AG04450 (cell line): ENCODE measurements around the gene MED9. TPM values are rescaled to one million over a fixed set of nuclear protein-coding genes. Genes with fewer than 3 reads are reported as not detected.

Experiments used
- CTCF ChIA-PET: fragments of 300-600, 350-600 bp; formaldehyde crosslinking; extraction: SDS; loops from one replicate; lab custom pipeline; 2022; ENCODE audit warnings: antibody characterized with exemption, inconsistent platforms; lab: Charles Lee
- POLR2A ChIA-PET: fragments of 350-600 bp; formaldehyde crosslinking; extraction: SDS; loops from one replicate; lab custom pipeline; 2021; ENCODE audit warnings: antibody characterized with exemption, inconsistent platforms; lab: Yijun Ruan, JAX
- DNase-seq: peaks from one replicate; pipeline ENCODE4 v3.0.0-alpha.2; 2011; ENCODE audit warnings: low read depth, low spot score
- H3K27ac ChIP-seq: one replicate; pipeline ENCODE4 v1.5.1; 2012; ENCODE audit warnings: low read depth, low read length, control low read depth
- H3K27me3 ChIP-seq: one replicate; pipeline ENCODE4 v1.6.0; 2012; ENCODE audit warnings: low read length; ENCODE audit not compliant: control insufficient read depth, insufficient read depth
- H3K4me3 ChIP-seq: 2 replicates; pipeline ENCODE4 v1.5.1; 2011; ENCODE audit warnings: mild to moderate bottlenecking, low read depth, low read length, control low read depth
- H3K9me3 ChIP-seq: 2 replicates; pipeline ENCODE4 v1.5.1; 2012; ENCODE audit warnings: low read length; ENCODE audit not compliant: control insufficient read depth, insufficient read depth
- polyA plus RNA-seq: library from polyadenylated mRNA; depleted of rRNA; stranded (reverse); fragments of >200 nt; gene quantifications from 2 replicates; pipeline ENCODE4 v1.2.3, GENCODE V29; 2011
- TF ChIP-seq, protein P1 (sequence below): IDR thresholded peaks from 2 replicates; pipeline ENCODE4 v1.5.1; 2011; ENCODE audit warnings: low read depth, low read length, control low read depth, inconsistent platforms

MED9 gene
- polyA plus RNA-seq, 1 experiment, result 11.6 TPM

DNA sequence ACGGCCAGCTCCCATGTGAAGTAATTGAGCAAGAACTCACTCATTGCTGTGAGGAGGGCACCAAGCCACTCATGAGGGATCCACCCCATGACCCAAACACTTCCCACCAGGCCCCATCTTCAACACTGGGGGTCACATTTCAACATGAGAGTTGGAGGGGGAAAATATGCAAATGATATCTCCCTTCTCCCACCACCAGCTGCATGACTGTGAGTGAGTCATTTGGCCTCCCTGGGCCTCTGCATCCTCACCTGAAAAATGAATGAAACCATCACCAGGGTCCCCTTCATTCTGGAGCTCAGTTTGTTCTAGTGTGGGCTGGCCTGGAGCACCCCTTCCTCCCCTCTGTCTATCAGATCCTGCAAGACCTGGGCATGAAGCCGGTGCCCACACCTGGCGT, 6.8 kb upstream of the MED9 start:
- POLR2A ChIA-PET, result no interaction called here
- Histone ChIP-seq H3K4me3 (no peak overlapping the region), H3K9me3 (no peaks in the 10 kb centered on the region; the same call in 1 of the 2 replicates), H3K27ac (no peak overlapping the region), H3K27me3 (peaks cover 30% of the 10 kb centered on the region)
- TF ChIP-seq, protein P1, sequence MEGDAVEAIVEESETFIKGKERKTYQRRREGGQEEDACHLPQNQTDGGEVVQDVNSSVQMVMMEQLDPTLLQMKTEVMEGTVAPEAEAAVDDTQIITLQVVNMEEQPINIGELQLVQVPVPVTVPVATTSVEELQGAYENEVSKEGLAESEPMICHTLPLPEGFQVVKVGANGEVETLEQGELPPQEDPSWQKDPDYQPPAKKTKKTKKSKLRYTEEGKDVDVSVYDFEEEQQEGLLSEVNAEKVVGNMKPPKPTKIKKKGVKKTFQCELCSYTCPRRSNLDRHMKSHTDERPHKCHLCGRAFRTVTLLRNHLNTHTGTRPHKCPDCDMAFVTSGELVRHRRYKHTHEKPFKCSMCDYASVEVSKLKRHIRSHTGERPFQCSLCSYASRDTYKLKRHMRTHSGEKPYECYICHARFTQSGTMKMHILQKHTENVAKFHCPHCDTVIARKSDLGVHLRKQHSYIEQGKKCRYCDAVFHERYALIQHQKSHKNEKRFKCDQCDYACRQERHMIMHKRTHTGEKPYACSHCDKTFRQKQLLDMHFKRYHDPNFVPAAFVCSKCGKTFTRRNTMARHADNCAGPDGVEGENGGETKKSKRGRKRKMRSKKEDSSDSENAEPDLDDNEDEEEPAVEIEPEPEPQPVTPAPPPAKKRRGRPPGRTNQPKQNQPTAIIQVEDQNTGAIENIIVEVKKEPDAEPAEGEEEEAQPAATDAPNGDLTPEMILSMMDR, result no peak
- DNase-seq, result no peak
- CTCF ChIA-PET, result no interaction called here

DNA sequence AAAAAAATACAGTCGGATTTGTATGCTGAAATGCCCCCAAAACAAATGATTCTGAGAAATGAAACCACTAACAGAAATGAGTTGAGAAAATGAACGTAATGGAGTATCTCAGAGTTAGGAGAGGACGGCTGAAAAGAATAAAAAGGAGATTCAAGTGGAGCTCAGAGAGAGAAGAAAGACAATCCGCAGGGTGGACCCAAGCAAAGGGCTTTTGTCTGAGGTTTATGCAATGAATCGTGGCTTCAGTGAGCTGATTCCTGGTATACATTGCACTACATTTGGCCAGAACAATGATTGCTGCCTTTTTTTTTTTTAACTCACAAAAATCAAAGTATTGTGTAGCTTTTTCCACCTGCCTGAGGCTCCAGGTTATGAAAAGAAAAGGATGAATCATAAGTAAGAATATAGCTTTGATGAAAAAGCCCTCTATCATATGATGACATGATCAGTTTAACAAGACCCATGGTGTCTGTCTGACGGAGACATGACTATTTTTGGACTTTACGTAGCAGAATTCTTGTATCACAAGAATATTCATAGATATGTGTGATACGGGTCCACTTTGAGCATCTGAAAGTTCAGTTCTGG, 4.4 kb upstream of the MED9 start:
- no peak overlapping the region for H3K27ac ChIP-seq
- TF ChIP-seq, protein P1, result no peak

DNA sequence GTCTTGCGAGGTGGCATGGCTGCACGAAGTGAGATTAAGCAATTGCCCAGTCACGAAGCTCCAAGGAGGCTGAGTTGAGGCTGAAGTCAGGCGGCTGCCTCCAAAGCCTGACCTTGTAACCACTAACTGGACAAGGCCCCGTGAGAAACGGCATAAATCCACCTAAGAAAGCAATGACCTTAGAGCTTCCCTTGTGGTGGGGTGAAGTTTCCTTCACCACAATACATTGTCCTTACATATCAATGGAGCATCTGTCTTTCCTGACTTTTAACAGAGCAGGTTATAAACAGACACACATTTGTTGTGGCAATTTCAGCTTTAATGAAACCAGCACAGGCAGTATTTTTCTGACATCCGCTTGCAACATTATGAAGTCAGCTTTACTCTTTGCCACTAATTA, 2.5 kb upstream of the MED9 start:
- Histone ChIP-seq H3K27me3 (peaks cover 24% of the 10 kb centered on the region), H3K4me3 (no peak overlapping the region), H3K27ac (no peak overlapping the region), H3K9me3 (no peaks in the 10 kb centered on the region; the same call in 1 of the 2 replicates)
- POLR2A ChIA-PET, result no interaction called here
- no peak for DNase-seq
- CTCF ChIA-PET, result no interaction called here
- TF ChIP-seq, protein P1, result no peak

More for the DNA sequence above, 4.4 kb upstream of the MED9 start:
- H3K27me3 ChIP-seq, result peaks cover 24% of the 10 kb centered on the region
- DNase-seq, result no peak
- no peak overlapping the region for H3K4me3 ChIP-seq
- POLR2A ChIA-PET, result interaction anchor here (1.0 kb wide), 1 partner anchor 24 kb away, joined by 3 read pairs; the partner anchor contains the start of gene RASD1
- no peaks in the 10 kb centered on the region; the same call in 1 of the 2 replicates for H3K9me3 ChIP-seq
- CTCF ChIA-PET, result interaction anchor here (0.8 to 0.9 kb wide), 2 partner anchors 25 to 95 kb away, joined by 3 read pairs; no protein-coding TSS in a partner anchor

DNA sequence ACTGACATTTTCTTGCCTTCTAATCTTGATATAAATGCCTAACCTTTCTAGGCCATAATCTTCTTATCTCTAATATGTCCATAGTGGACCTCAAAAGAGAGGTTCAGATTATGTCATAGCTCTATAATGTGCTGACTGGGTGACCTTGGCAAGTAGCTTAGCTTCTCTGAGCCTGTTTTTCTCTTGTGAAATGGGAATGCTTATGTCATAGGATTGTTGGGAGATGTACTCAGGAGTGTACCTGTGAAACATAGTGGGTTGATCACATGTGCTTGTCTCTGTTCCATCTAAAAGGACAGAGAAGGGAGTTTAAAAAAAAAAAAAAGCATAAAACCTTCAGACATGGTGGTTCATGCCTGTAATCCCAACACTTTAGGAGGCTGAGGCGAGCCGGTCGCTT, 2.4 kb downstream of the MED9 start:
- H3K4me3 ChIP-seq, result no peak overlapping the region
- no peak for DNase-seq
- ChIA-PET POLR2A (no interaction called here), CTCF (interaction anchor here (1.0 kb wide), 1 partner anchor 18 kb away, joined by 3 read pairs; no protein-coding TSS in a partner anchor)
- no peak overlapping the region for H3K27ac ChIP-seq
- H3K27me3 ChIP-seq, result no peaks in the 10 kb centered on the region
- no peaks in the 10 kb centered on the region for H3K9me3 ChIP-seq
- TF ChIP-seq, protein P1, result no peak

DNA sequence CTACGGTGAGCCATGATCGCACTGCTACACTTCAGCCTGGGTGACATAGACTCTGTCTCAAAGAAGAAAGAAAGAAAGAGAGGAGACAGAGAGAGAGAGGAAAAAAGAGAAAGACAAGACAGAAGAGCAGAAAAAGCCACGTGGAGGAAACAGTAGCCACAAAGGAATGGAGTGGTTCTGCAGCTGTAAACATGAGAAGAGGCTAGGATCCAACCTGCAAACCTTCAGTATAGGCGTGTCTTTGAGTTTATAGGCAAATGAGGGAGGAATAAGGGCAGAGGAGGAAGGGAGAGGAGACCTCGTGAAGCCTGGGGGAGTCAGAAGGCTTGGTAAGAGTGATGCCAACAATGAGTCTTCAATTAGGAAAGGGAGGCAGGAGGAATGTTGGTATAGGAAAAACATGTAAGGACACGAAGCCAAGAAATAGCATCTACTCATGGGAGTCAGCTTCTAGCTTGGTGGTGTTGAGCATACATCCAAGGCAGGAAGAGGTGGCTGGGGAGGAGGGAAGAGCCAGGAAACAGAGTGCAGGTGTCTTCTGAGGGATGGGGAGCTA, 3.9 kb downstream of the MED9 start:
- no peak for DNase-seq
- Histone ChIP-seq H3K9me3 (no peaks in the 10 kb centered on the region; the same call in 1 of the 2 replicates), H3K4me3 (no peak overlapping the region), H3K27me3 (no peaks in the 10 kb centered on the region), H3K27ac (no peak overlapping the region)
- CTCF ChIA-PET, result interaction anchor here (0.7 to 0.8 kb wide), 2 partner anchors 16 to 133 kb away, joined by 3 read pairs; no protein-coding TSS in a partner anchor
- POLR2A ChIA-PET, result interaction anchor here (0.6 kb wide), 1 partner anchor 16 kb away, joined by 4 read pairs; the partner anchor contains the start of gene RASD1
- TF ChIP-seq, protein P1, result no peak
